AG09319 (cell line): ENCODE data around the gene SPACA5.
"Not testable (repeated sequence)": the region's sequence is repeated elsewhere in the genome, so short reads cannot be mapped to it uniquely, and the experiment has no call there.

ENCODE experiments used
- DNase-seq: peaks from one replicate; pipeline ENCODE4 v3.0.0-alpha.2; 2010; ENCODE audit warnings: low read depth; ENCODE audit errors: extremely low read depth
- TF ChIP-seq, protein P1 (sequence below): IDR thresholded peaks from 2 replicates; pipeline ENCODE4 v1.5.1; 2011; ENCODE audit warnings: low read depth, mild to moderate bottlenecking, inconsistent platforms, low read length, moderate library complexity

SPACA5 gene

GRCh38 chrX:48021026-48021900 is 14.5 kb downstream of the SPACA5 start:
- peak; percentile 60 for DNase-seq
- TF ChIP-seq, protein P1, sequence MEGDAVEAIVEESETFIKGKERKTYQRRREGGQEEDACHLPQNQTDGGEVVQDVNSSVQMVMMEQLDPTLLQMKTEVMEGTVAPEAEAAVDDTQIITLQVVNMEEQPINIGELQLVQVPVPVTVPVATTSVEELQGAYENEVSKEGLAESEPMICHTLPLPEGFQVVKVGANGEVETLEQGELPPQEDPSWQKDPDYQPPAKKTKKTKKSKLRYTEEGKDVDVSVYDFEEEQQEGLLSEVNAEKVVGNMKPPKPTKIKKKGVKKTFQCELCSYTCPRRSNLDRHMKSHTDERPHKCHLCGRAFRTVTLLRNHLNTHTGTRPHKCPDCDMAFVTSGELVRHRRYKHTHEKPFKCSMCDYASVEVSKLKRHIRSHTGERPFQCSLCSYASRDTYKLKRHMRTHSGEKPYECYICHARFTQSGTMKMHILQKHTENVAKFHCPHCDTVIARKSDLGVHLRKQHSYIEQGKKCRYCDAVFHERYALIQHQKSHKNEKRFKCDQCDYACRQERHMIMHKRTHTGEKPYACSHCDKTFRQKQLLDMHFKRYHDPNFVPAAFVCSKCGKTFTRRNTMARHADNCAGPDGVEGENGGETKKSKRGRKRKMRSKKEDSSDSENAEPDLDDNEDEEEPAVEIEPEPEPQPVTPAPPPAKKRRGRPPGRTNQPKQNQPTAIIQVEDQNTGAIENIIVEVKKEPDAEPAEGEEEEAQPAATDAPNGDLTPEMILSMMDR: no peak

DNA sequence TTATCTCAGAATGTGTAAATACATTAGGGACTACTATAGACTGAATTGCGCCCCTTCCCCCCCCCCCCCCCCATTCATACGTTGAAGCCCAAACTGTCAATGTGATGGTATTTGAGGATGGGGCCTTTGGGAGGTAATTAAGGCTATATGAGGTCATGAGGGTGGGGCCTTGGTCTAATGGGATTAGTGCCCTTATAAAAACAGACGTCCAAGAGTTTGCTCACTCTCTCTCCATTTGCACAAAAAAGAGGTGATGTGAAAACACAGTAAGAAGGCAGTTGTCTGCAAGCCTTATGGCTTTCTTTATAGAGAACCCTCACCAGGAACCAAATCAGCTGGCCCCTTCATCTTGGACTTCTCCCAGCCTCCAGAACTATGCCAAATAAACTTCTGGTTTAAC is 15.3 kb downstream of the SPACA5 start:
- no peak for DNase-seq
- TF ChIP-seq, protein P1: no peak

DNA sequence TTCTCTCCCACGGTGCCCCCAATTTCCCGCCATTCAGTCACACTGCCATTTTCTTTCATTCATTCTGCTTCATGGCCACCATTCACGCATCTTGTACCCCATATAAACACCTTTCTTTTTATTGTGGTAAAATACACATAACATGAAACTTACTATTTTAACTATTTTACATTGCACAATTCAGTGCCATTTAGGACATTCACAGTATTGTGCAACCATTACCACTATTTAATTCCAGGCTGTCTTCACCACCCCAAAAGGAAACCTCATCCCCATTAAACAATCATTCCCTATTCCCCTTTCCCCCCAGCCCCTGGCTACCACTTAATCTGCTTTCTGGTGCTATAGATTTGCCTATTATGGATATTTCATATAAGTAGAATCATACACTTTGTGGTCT is 15.9 kb downstream of the SPACA5 start:
- TF ChIP-seq, protein P1: no peak

DNA sequence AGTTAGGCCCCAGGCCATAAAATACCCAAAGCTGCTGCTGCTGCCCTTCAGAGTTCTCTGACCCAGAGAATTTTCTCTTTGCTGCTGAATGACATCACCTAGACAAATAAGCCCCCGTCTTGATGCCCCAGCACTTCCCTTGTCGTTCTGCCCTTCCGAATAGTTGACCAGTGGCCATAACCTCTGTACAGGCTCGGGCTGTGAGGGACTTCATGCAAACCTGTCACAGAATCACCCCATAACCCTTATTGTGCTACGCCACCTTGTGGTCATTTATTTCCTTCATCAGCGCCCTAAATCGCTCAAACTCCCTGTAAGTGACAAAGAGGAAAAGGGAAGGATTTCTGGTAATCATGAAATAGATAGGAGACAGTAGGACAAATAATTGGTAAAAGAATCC is 18.8 kb downstream of the SPACA5 start:
- no peak for DNase-seq

More for the DNA sequence above, 15.9 kb downstream of the SPACA5 start:
- DNase-seq: no peak

GRCh38 chrX:48027545-48027944 is 20.8 kb downstream of the SPACA5 start:
- DNase-seq: not testable (repeated sequence)

More for the DNA sequence above, 18.8 kb downstream of the SPACA5 start:
- TF ChIP-seq, protein P1: peak; percentile 54

GRCh38 chrX:48028091-48028490 is 21.3 kb downstream of the SPACA5 start:
- no peak for DNase-seq
- TF ChIP-seq, protein P1: no peak

DNA sequence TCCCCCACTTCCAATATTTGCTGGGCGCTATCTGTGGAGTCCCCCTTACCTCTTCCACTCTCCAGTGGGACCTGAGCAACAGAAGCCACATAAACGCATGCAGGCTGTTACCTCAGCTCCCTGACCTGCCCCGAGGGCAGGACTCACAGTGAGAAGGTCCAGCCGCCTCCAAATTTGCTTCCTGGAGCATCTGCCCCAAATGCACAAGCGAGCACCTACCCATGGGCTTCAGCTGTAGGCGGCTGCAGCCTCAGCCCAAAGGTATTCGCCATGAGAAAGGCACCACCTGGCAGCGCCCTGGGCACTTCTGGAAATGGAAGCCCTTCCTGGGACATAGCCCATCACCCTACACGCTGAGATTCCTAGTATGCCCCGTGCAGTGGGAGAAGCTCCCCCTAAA is 23.4 kb downstream of the SPACA5 start:
- no peak for DNase-seq
- TF ChIP-seq, protein P1: no peak

DNA sequence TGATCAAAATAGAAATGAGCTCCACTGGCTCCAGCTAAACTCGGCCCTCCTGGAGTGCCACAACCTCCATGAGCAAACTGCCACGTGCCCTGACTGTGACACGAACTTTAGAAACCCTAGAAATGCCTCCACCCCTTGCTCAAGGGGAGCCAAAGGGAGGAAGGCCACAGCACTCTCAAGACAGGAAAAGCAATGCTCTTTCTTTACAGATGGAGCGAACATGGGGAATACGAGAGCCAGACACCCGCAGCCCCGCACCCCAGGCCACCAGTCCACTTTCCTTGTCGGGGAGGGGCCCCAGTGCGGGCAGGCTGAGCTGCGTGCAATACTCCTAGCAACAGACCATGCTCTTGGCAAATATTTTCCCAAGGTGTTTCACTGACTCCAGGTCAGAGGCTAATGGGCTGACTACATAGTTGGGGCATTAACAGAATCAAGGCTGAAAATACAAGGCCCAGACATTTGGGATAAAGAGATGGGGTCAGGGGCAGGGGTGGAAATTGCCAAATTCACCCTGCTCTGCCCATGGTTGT is 23.9 kb downstream of the SPACA5 start:
- DNase-seq: not testable (repeated sequence)
